Testis (tissue), 3 donors: ENCODE data around the gene LRRC36. TPM values are rescaled to one million over a fixed set of nuclear protein-coding genes. Genes with fewer than 3 reads are reported as not detected.
"Not testable (repeated sequence)": the region's sequence is repeated elsewhere in the genome, so short reads cannot be mapped to it uniquely, and the experiment has no call there.

Experiments
- DNase-seq: peaks from one replicate; pipeline ENCODE4 v3.0.0-alpha.2; 2019
- H3K27ac ChIP-seq, 2 donors: fragments of 200-600 bp; sonication (generic); one replicate each; pipeline ENCODE4 v1.5.1; 2019
- H3K27me3 ChIP-seq: fragments of 200-600 bp; sonication (generic); one replicate; pipeline ENCODE4 v1.5.1; 2019
- H3K36me3 ChIP-seq: fragments of 200-600 bp; sonication (generic); one replicate; pipeline ENCODE4 v1.5.1; 2017; ENCODE audit warnings: low read depth; ENCODE audit errors: missing control alignments
- H3K4me1 ChIP-seq: fragments of 200-600 bp; sonication (generic); one replicate; pipeline ENCODE4 v1.5.1; 2019
- H3K4me3 ChIP-seq, 2 donors: fragments of 200-600 bp; sonication (generic); one replicate each; pipeline ENCODE4 v1.5.1; 2017 to 2019
- H3K9me3 ChIP-seq: fragments of 200-600 bp; sonication (generic); one replicate; pipeline ENCODE4 v1.5.1; 2017
- CTCF ChIP-seq, 3 experiments: fragments of 450-650 bp in 2 of 3; fragments of 200-600 bp in 1 of 3; sonication (generic) in 1 of 3; IDR thresholded peaks; one replicate each; pipeline ENCODE4 v1.5.1; 2016 to 2019; ENCODE audit warnings: antibody characterized with exemption in 3 of 3, mild to moderate bottlenecking in 2 of 3, moderate library complexity in 1 of 3
- POLR2A ChIP-seq: fragments of 450-650 bp; IDR thresholded peaks from one replicate; pipeline ENCODE4 v1.6.1; 2017; ENCODE audit warnings: antibody characterized with exemption, mild to moderate bottlenecking, moderate library complexity
- WGBS, 2 donors: methylation state at CpG; one replicate each; pipeline ENCODE4 v1.1.5; 2018; 5-methylcytosine and 5-hydroxymethylcytosine counted together
- intact Hi-C: fragments of 100-400 bp; cut with DNase I; formaldehyde crosslinking; loops from one replicate; pipeline ENCODE4 v1.15.1; 2023; ENCODE audit warnings: low total_unique reads
- polyA plus RNA-seq: library from polyadenylated mRNA; stranded (reverse); fragments of 350-450 nt; fragmentation: Illumina TruSeq; extraction: RNeasy Lipid Tissue Mini Kit (QIAGEN cat#74804); gene quantifications from one replicate; pipeline ENCODE4 v1.2.3, GENCODE V29; 2014; ENCODE audit warnings: low read depth, low replicate concordance; ENCODE audit not compliant: insufficient read depth
- total RNA-seq, 2 donors: library from RNA; depleted of rRNA; stranded (reverse); fragments of >200 nt; gene quantifications; one replicate each; pipeline ENCODE4 v1.2.3, GENCODE V29; 2016

LRRC36 gene
- total and polyA plus RNA-seq, 3 donors from 2014 or later, result 28.3 to 94.5 (median 40.9) TPM

- no peak for DNase-seq
- intact Hi-C loops, result no loop called here
- TF ChIP-seq POLR2A (no peak), CTCF (IDR thresholded peaks at IDR 0.05) (no peak)
These were observed 23.7 kb downstream of the LRRC36 start for GRCh38 chr16:67350324-67350723.

GRCh38 chr16:67352463-67352862 lies 25.8 kb downstream of the LRRC36 start:
- H3K9me3 ChIP-seq, H3K4me1 ChIP-seq, intact Hi-C loops, H3K4me3 ChIP-seq, H3K27me3 ChIP-seq, H3K36me3 ChIP-seq, H3K27ac ChIP-seq, DNase-seq: not testable (repeated sequence)
- 93 to 98% methylated on average over 3 of the region's 3 CpGs for WGBS, 2 donors

More at GRCh38 chr16:67350324-67350723, 23.7 kb downstream of the LRRC36 start:
- H3K4me3 ChIP-seq, result no peak overlapping the region
- no peaks in the 10 kb centered on the region for H3K27me3 ChIP-seq
- no peaks in the 10 kb centered on the region for H3K4me1 ChIP-seq
- H3K36me3 ChIP-seq, result no peaks in the 10 kb centered on the region
- 83 to 85% methylated on average over 1 of the region's 1 CpG for WGBS, 2 donors
- no peak overlapping the region for H3K27ac ChIP-seq
- H3K9me3 ChIP-seq, result no peaks in the 10 kb centered on the region

GRCh38 chr16:67356396-67356795 lies 29.8 kb downstream of the LRRC36 start:
- Histone ChIP-seq H3K4me1 (no peaks in the 10 kb centered on the region), H3K36me3 (no peaks in the 10 kb centered on the region), H3K9me3 (no peaks in the 10 kb centered on the region), H3K27me3 (no peaks in the 10 kb centered on the region), H3K27ac (no peak overlapping the region), H3K4me3 (no peak overlapping the region)
- TF ChIP-seq CTCF (IDR thresholded peaks at IDR 0.05) (no peak), POLR2A (no peak)
- 67 to 82% methylated on average over 3 of the region's 3 CpGs for WGBS, 2 donors
- intact Hi-C loops, result no loop called here
- DNase-seq, result no peak

GRCh38 chr16:67357561-67357960 lies 30.9 kb downstream of the LRRC36 start:
- Histone ChIP-seq H3K9me3 (no peaks in the 10 kb centered on the region), H3K27me3 (no peaks in the 10 kb centered on the region), H3K4me1 (no peaks in the 10 kb centered on the region), H3K4me3 (no peak overlapping the region), H3K27ac (no peak overlapping the region), H3K36me3 (no peaks in the 10 kb centered on the region)
- intact Hi-C loops, result no loop called here
- WGBS, 2 donors, result 60 to 63% methylated on average over 4 of the region's 4 CpGs
- DNase-seq, result no peak
- no peak for TF ChIP-seq CTCF (IDR thresholded peaks at IDR 0.05)
- TF ChIP-seq POLR2A, result no peak

GRCh38 chr16:67359540-67360269 lies 33.1 kb downstream of the LRRC36 start:
- 95 to 96% methylated on average over 8 of the region's 8 CpGs for WGBS, 2 donors
- H3K27me3 ChIP-seq, DNase-seq, H3K27ac ChIP-seq, H3K4me1 ChIP-seq, intact Hi-C loops, H3K4me3 ChIP-seq, H3K9me3 ChIP-seq, H3K36me3 ChIP-seq: not testable (repeated sequence)

GRCh38 chr16:67361038-67361437 lies 34.4 kb downstream of the LRRC36 start:
- H3K4me1 ChIP-seq, result no peaks in the 10 kb centered on the region
- no peaks in the 10 kb centered on the region for H3K9me3 ChIP-seq
- no peak overlapping the region for H3K27ac ChIP-seq
- intact Hi-C loops, result no loop called here
- no peaks in the 10 kb centered on the region for H3K27me3 ChIP-seq
- H3K4me3 ChIP-seq, result no peak overlapping the region
- no peaks in the 10 kb centered on the region for H3K36me3 ChIP-seq
- 58 to 76% methylated on average over 3 of the region's 3 CpGs for WGBS, 2 donors
- no peak for DNase-seq
- TF ChIP-seq POLR2A (no peak), CTCF (IDR thresholded peaks at IDR 0.05) (no peak)
